Fibroblast of skin of left quadriceps (primary cell): ENCODE data around the gene RTL1.
A peak's percentile ranks its signal among the peaks of the same experiment; 100 is the strongest.

ENCODE experiments used
- DNase-seq, 2 experiments: peaks; one replicate each; pipeline ENCODE4 v3.0.0-alpha.2; 2013; ENCODE audit warnings: low read depth in 2 of 2

RTL1 gene

DNA sequence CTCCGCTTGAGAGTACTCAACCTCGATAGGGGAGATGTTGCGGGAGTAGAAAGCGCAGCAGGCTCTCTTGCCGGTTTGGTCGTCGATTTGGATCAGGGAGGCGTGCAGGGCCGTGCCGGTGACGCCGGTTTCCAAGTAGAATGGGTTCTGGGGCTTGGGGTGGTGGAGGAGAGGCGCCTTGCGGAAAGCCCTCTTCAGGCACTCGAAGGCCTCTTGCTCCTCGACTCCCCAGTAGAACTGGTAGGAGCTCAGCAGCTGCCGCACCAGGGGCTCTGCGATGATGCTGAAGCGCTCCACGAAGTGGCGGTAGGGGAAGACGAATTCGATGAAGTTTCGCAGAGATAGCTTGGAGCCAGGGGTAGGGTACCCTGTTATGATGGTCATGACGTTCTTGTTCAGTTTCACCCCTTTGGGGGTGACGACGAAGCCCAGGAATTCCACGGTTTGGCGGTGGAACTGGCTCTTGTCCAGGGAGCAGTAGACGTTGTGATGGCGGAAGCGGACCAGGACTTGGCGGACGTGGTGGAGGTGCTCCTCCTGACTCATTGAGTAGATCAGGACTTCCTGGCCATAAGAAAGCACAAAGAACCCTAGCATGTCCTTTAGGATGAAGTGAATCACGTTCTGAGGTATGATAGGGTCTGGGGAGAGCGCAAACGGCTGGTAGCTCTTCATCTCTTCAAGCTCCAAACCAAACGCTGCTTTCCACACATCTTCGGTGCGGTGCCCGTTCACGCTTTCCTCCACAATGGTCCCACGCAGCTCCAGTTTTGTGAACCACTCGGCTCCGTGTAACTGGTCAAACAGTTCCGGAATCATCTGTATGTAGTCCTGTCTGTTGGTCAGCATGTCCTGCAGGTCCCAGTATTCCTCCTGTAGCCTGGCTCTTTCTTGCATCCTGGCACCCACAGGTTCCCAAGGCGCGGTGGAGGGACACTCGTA, 21.2 kb downstream of the RTL1 start:
- DNase-seq: no peak

DNA sequence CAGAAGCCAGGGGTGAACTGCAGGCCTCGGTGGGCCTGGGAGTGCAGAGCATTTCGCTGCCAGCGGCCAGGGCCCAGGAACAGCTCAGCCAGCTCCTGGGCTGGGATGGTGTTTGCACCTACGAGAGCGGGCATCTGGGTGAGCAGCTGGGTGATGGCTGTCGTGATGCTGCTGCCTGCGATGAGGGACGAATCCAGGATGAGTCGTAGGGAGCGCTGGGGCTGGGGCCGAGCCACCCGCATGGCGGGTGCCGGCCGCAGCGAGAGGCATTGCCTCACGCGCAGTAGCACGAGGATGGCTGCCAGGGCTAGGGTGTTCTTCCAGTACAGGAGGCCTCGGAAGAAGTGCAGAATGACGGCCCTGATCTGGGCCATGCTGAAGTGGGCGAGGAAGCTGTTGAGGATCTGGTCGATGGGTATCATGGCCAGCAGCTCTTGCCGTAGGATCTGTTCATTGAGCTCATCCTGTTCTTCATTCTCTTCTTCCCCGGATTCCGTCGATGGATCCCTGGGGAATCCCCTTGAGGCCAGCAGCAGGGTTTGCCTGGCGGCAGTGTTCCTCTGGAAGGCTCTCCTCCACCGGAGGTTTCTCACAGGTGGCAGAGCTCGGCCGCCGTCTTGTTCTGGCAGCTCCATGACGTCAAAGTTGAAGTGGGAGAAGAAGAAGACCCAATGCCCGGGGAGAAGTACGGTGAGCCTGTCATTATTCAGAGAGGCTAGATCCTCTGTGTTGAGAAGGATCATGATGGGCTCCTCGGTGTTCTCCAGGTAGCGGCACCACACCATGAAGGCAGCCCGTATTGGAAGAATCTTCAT, 22.1 kb downstream of the RTL1 start:
- no peak for DNase-seq

DNA sequence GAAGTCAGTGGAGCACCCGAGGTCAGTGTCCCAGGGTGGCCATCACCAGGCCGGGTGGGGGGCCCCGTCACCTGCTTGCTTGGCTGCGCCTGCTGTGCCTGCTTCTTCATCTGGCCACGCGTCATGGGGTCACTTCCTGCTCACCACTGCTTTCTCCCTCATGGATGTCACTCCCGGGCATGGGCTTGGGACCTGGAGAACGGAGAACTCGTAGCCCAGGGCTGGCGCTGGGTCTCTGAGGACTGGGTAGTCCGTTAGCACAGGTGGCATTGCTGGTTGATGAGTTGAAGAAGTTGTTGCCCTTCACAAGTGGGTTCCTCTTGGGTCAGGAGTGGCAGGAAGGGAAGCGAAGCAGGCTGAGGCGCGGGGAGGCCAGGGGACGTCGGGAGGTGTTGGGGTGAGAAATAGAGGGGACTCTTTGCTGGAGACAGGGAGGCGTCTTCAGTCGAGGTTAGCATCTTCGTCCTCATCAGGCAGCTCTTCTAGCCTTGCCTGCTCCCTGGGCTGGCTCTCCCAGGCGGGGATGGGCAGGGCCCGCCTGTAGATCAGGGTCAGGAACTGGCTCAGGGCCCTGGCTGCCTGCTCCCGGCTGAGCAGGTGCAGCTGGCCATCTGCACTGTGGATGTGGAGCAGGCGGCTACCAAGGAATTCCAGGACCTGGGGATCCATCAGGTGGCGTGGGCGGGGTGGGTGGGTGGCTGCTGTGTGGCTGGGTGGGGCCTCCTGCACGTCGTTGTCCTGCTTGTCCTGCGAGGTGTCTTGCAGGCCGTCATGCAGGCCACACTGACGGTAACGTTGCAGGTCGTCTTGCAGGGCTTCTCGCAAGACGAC, 23.0 kb downstream of the RTL1 start:
- no peak for DNase-seq

DNA sequence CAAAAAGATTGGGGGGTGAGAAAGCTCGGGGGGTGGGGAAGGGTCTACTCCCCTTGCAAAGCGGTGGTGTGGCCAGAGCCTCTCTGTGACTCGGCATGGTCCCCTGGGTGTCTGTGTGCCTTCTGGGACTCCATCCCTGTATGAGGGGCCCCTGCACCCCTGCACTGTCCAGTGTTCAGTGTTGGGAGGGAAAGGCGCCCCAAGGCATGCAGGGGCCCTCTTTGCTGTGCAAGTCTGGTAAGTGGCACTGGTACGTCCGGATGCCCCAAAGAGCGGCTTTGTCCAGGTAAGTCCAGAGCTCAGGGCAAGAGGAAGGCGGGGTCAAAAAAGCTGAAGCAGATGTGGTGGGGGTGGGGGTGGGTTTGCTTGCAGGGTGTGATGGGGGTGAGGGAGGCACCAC, 23.7 kb downstream of the RTL1 start:
- no peak for DNase-seq

DNA sequence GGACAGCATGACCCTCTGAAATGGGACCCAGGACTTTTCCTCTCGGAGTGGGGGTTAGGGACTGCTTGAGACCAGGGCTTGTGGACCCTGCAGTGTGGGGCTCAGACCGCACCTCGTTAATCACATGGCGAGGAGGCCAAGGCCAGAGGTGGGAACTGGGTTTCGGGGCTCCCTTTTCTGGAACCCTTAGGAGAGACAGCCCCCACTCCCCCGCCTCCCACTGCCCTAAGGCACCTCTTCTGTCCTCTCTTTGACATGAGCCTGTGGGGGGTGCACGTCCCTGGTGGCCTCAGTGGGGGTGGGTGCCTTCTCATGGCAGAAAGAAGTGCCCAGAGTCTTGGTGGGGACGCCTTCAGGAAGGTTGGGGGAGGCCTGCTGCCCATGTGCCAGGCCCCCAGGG, 24.3 kb downstream of the RTL1 start:
- no peak for DNase-seq

DNA sequence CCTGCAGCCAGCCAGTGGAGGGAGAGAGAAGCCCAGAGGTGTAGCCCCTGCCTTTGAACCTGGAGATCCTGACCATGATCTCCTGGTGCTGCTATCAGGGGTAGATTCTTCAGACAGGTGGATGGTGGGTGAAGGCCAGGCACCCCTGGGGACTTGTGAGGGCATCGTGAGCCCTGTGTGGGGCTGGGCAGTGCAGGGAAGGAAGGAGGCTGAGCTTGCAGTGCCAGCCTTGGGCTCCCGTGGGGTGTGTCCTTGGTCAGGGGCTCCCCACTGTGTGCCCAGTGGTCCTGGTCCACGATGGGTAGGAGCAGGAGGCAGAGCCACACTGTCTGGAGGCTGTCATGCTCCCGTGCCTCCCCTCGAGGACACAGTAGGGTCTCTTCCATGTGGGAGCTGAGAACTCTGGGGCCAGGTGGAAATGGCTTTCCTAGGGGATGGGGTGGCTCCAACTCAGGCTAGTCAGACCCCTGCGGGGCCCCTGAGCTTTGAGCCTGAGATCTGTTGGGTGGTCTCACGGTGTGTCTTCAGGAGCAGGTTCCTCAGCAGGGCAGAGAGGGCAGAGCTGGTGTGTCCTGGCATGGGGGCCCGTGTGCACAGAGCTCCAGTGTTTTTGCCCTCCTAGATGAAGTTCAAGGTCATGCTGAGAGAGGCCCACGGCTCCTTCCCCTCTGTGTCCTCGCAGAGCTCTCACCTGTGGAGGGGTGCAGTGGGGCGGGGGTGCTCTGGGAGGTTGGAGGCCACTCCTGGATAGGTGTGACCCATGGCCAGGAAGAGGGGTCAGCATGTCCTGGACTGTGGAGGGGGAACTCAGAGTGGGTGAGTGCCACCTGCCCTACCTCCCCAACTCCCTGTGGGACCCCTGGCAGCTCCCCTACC, 25.0 kb downstream of the RTL1 start:
- DNase-seq: no peak

DNA sequence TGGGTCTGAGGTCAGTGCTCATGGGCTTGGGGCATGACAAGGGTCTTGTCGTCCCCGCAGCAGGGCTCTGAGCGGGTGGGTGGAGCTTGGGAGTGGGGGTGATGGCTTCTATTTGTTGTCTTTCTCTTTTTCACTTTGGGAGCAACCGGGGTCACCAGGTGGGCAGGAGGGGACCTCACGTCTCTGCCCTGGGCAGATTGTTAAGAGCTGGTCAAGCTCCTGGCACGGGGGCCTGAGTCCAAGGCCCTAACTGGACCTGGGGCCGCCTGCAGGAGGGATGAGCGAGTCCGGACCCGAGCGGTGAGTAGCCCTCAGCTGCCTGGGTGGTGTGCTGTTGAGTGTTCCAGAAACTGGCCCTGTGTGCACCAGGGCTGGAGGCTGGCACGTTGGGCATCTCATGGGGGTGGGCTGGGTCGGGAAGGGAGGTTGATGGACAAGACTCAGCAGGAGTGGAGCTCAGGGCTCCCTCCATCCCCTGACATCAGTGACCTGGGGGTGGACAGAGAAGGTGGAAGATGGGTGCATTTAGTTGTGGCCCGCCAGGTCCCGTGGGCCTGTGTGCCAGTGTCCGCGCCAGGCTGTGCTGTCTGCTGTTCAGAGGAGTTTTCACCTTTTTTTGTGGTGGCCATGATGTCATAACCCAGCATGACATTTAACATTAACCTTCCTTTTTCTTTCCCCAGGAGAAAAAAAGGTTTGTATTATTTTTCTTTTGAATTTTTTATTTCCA, 27.5 kb downstream of the RTL1 start:
- no peak for DNase-seq

DNA sequence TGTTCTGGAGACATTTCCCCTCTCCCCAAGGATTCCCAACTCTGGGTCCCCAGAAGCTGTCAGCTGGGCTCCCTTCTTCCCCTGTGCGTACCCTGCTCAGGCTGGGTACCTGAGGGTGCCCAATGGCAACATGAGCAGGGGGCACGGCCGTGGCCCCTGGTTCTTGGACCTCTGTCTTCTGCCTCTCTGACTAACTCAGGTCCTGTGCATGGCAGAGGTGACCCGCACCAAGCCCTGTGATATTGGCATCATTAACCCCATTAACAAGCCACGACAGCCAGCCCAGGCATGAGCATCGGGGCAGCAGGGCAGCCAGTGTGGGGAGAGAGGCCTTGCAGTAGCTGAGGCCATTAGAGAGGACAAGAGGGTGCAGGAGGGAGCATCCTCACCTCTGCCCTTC, 28.4 kb downstream of the RTL1 start:
- DNase-seq: no peak

DNA sequence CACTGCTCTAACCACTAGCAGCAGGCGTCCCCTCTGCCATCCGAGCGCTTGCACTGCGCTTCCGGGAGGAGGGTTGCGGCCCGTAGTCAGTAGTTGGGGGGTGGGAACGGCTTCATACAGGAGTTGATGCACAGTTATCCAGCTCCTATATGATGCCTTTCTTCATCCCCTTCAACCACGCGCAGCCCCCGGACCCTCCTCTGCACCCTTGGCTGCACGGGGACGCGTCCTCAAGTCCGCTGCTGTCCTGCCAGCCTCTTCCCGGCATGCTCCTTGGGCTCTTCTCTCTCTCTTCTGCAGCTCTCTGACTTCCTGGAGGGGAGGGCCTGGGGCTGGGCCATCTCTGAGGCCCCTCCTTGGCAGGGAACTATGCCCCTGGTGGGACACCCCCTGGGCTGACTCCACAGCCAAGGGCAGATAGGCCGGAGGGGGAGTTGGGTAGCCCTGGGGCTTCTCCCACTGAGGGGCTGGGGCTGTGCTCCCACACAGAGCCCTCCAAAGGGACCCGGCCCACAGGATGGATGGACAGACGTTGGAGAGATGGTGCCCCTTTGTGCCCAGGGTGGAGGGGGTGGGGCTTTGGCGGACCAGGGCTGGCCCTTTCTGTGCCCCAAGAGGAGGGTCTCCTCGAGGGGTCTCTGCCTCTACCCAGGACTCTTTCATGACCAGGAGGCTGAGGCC, 29.0 kb downstream of the RTL1 start:
- DNase-seq: no peak

DNA sequence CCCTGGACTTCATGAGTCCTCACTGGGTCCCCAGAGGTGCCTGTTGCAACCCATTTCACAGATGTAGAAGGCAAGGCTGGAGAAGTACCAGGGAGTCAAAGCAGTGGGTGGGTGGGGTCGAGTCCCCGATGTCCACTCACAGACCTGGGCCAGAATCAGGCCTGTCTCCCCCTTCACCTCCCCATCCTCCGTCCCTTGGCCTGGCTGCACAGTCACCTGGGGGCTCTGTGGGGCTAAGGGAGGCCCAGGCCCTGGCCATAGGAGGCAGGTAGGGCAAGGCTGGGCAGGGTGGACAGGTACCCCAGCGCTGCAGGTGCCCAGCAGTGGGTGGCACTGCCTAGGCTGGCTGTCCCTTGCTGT, 29.5 kb downstream of the RTL1 start:
- DNase-seq: no peak

DNA sequence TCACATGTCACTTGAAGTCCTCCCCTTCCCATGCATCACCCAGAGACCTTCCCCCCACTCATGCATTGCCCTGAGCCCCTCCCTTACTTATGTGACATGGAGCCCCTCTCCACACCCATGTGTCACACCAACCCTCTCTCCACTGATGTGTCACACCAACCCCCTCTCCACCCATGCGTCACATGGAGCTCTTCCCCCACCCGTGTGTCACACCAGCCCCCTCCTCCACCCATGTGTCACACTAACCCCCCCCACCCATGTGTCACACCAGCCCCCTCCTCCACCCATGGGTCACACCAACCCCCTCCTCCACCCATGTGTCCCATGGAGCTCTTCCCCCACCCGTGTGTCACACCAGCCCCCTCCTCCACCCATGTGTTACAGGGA, 30.4 kb downstream of the RTL1 start:
- DNase-seq: no peak

DNA sequence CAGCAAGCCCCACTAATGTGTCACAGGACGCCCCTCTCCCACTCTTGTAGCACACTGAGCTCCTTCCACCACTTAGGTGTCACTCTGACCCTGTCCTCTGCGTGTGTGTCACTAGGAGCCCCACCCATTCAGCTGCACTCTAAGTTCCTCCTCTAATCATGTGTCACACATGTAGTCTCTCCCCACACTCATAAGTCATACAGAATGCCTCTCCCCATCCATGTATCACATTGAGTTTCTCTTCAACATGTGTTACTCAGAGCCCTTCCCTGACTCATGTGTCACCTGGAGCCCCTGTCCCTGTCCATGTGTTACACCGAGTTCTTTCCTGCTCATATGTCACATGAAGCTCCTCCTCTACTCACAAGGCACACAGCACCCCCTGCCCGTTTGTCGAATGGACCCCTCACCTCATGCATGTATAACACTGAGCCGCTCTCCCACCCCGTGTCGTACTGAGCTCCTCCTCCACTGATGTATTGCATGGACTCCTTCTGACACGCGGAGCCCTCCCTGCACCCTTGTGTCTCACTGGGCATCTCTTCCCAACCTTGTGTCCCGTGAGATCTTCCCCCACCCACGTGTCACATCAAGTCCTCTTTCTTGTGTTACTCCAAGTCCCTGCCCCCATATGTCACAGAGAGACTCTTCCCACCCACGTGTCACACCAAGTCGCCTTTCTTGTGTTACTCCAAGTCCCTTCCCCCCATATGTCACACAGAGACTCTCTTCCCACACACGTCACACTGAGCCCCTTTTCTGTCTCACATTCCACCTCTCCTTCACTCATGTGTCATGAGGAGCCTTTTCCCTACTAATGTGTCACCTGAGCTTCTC, 31.0 kb downstream of the RTL1 start:
- no peak for DNase-seq

DNA sequence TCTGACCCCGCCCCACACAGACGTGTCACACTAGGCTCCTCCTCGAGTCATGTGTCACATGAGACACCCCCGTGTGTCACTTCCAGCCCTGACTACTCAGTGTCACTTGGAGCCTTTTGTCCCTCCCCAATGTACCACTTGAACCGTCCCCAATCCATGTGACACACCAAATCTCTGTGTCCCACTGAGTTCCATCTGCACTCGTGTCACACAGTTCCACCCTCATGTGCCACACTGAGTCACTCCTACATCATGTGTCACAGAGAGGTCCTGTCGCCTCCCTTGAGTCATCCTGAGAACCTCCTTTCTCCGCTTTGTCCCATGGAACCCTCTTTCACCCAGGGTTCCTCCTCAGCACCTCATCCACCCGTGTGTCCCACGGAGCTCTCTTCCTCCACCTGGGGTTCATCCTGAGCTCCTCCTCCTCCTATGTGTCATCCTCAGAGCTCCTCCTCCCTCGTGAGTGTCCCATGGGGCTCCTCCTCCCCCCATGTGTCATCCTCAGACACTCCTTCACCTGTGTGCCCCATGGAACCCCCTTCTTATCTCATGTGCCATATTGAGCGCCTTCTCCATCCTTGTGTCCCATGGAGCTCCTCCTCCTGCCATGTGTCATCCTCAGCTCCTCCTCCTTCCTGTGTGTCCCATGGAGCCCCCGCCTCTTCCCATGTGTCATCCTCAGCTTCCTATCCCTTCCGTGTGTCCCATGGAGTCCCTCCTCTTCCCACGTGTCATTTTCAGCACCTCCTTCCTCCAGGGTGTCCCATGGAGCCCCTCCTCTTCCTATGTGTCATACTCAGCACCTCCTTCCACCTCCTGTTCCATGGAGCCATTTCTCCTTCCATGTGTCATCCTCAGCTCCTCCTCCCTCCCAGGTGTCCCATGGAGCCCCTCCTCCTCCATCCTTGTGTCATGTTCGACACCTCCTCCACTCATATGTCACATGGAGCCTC, 32.0 kb downstream of the RTL1 start:
- DNase-seq: peak; percentile 11 to 12

DNA sequence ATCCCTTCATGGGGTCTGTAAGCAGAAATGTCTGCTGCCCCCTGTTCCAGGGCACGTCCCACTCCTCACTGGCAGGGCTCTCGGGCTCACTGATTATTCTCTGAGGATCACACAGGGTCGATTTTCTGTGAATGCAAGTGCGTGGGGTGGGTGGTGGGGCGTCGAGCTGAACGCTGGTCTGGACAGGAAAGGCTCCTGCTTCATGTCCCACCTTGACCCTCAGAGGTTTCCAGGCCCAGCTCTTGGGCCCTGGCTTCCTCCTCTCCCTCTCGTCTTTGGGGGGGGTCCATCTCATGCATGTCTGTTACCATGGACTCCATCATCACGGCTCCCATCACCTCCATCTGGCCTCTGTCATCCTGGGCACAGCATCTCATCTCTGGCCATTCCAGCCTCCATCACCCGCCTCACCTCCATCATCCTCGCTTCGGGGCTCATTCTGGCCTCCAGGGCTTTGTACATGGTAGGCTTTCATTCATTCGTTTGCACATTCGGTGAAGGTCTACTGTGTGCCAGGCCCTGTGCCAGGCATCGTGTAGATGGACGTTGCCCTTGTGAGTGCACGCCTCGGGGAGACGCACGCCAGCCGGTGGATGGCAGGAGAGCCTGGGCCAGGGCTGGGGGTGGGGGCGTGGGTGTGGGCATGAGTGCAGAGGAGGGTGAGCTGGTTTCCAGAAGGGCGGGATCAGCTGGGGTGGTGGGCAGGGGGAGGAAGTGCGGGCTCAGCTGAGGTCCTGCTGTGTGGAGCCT, 34.7 kb downstream of the RTL1 start:
- no peak for DNase-seq

DNA sequence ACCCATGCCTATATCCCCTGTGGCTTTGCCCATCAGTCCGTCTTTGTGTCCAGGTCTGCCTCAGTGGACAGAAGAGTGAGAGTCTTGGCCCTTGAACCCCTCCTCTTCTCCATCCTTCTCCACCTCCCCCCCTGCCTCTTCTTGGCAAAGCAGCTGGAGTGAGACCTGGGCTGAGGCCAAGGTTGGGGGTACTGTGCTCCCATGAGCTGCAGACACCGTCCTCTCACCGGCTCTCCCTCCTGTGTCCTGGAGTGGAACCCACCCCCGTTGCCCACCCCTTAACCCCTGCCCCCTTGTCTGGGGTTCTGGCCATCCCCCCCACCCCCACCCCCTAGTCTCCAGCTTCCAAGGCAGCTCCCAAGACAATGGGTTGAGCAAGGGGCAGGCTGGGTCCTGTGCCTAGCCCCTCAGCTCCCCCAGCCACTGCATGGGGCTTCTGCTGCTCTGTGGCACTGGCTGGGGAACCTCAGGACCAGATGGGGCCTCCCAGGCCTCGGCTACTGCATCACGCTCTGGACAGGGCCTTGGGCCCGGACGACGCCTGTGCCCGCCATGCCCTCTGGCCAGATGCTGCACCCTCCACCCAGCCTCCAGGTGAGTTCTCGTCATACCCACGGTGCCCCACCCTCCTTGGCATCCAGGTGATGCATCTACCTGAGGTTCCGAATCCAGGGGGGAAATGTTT, 35.7 kb downstream of the RTL1 start:
- DNase-seq: no peak
